ENCODE measurements around the gene WDR62. TPM values are rescaled to one million over a fixed set of nuclear protein-coding genes. Genes with fewer than 3 reads are reported as not detected.

Gene WDR62
- total and polyA plus RNA-seq, 2 of the 8 experiments (the other 6 are each of a cell fraction or from before 2014, with no cell fraction given): 28.2 to 39.5 TPM

- no peak overlapping the region for H2BK15ac ChIP-seq (ENCODE audit: low read length)
- H3K79me1 ChIP-seq (ENCODE audit: low read depth, low read length): no peaks in the 10 kb centered on the region
- no peak overlapping the region for H2BK20ac ChIP-seq (ENCODE audit: low read length)
- H3K27me3 ChIP-seq (replicated peaks in 1 of 4; ENCODE audit: control insufficient read depth in 3 of 4, extremely low read depth in 1 of 4, insufficient read depth in 3 of 4, low read length in 3 of 4): no peaks in the 10 kb centered on the region
- no peak overlapping the region for H3K4me2 ChIP-seq (ENCODE audit: insufficient read depth in 1 of 2, low read depth in 2 of 2, low read length in 2 of 2)
- H3K9ac ChIP-seq (replicated peaks in 1 of 4; ENCODE audit: extremely low read depth in 1 of 4, low read depth in 3 of 4, low read length in 3 of 4): no peak overlapping the region
- H2BK120ac ChIP-seq (replicated peaks; ENCODE audit: low read depth, low read length): no peak overlapping the region
- no peak overlapping the region for H2BK5ac ChIP-seq (ENCODE audit: low read depth, low read length)
- H2AFZ ChIP-seq (ENCODE audit: low read length): no peak overlapping the region
- H2BK12ac ChIP-seq (ENCODE audit: low read depth, low read length): no peak overlapping the region
- no peak overlapping the region for H4K5ac ChIP-seq (ENCODE audit: insufficient read length, low read depth, low read length)
- ChIA-PET CTCF (ENCODE audit: partially characterized antibody) (interaction anchor here (0.9 to 1.6 kb wide), 5 partner anchors 9 to 84 kb away, joined by 3 to 7 read pairs (median 3); no protein-coding TSS in a partner anchor), POLR2A (ENCODE audit: partially characterized antibody) (interaction anchor here (0.9 kb wide), 1 partner anchor 8 kb away, joined by 3 read pairs; no protein-coding TSS in a partner anchor)
- no peaks in the 10 kb centered on the region for H3K36me3 ChIP-seq (ENCODE audit: control insufficient read depth in 2 of 4, insufficient read depth in 4 of 4, low read length in 3 of 4)
- no peak overlapping the region for H3K14ac ChIP-seq (ENCODE audit: insufficient read length)
- TF ChIP-seq CEBPB (IDR thresholded peaks at IDR 0.05; ENCODE audit: low read depth, low read length) (peak; percentile 55; the same call in 1 of the 2 replicates), SP2 (IDR thresholded peaks at IDR 0.05; ENCODE audit: low read length) (no peak), TEAD4 (IDR thresholded peaks at IDR 0.05; ENCODE audit: low read depth, low read length) (peak; percentile 83)
- no peaks in the 10 kb centered on the region for H3K79me2 ChIP-seq (ENCODE audit: control insufficient read depth in 1 of 2, insufficient read depth in 2 of 2, low read length in 2 of 2)
- no peak overlapping the region for H3K4me3 ChIP-seq (ENCODE audit: extremely low read depth in 1 of 4, insufficient read depth in 2 of 4, low read depth in 3 of 4, low read length in 4 of 4)
- no peak overlapping the region for H4K91ac ChIP-seq (replicated peaks; ENCODE audit: insufficient read length, low read length)
- peaks cover 3% of the 10 kb centered on the region; the same call in 1 of the 2 replicates for H3K23me2 ChIP-seq (ENCODE audit: low read depth, low read length)
- FAIRE-seq (no peak), DNase-seq (ENCODE audit: low read depth in 1 of 2, low spot score in 2 of 2) (no peak)
- no peak overlapping the region for H3K4ac ChIP-seq (replicated peaks; ENCODE audit: insufficient read length, low read depth, low read length)
- H4K8ac ChIP-seq (ENCODE audit: extremely low read depth, insufficient read depth, low read length): no peak overlapping the region
- peaks cover 0 to 4% (median 0%) of the 10 kb centered on the region in 4 experiments; a peak in 1 of 7 replicates for H3K4me1 ChIP-seq (replicated peaks in 1 of 4; ENCODE audit: control insufficient read depth in 3 of 4, insufficient read depth in 4 of 4, low read length in 3 of 4)
- H3K9me3 ChIP-seq (ENCODE audit: insufficient read depth in 2 of 2, low read depth in 1 of 2, low read length in 1 of 2): no peaks in the 10 kb centered on the region
- no peak overlapping the region for H3K27ac ChIP-seq (ENCODE audit: low read depth, low read length)
- WGBS, 2 experiments (ENCODE audit: extremely low coverage in 1 of 2, insufficient coverage in 1 of 2, insufficient read length in 1 of 2, insufficient replicate concordance in 2 of 2, low coverage in 1 of 2, low lambda C conversion rate in 2 of 2, missing lambda C conversion rate in 1 of 2): 53% methylated on average over 3 of the region's 3 CpGs; no CpG with 5 or more reads in 1 of the 2 experiments
- no peak overlapping the region for H2AK5ac ChIP-seq (ENCODE audit: low read depth, low read length)
- H3K23ac ChIP-seq (ENCODE audit: insufficient read length): no peak overlapping the region
- no peaks in the 10 kb centered on the region for H4K20me1 ChIP-seq (replicated peaks in 1 of 2; ENCODE audit: control insufficient read depth in 1 of 2, insufficient read depth in 2 of 2, low read length in 2 of 2)
- H3K18ac ChIP-seq (ENCODE audit: extremely low read depth, low read length): no peak overlapping the region
- H3K56ac ChIP-seq (replicated peaks; ENCODE audit: insufficient read length, low read depth, low read length): no peak overlapping the region
Measured at GRCh38 chr19:36041831-36042230, 12.9 kb upstream of the WDR62 start.
